ENCODE data around the gene SPPL3.

Gene SPPL3

DNA sequence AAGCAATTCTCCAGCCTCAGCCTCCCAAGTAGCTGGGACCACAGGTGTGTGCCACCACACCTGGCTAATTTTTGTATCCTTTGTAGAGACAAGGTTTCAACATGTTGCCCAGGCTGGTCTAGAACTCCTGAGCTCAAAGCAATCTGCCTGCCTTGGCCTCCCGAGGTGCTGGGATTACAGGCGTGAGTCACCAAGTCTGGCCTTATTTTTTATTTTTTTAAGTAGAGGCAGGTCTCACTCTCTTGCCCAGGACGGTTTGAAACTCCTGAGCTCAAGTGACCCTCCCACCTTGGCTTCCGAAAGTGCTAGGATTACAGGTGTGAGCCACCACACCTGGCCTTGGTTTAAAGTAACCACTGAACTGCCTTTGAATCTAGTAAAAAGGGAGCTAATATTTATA lies 56.8 kb downstream of the SPPL3 start:
- TF ChIP-seq SPI1 (IDR thresholded peaks at IDR 0.05; ENCODE audit: borderline replicate concordance, low read depth), result no peak
- TF ChIP-seq, protein P1, sequence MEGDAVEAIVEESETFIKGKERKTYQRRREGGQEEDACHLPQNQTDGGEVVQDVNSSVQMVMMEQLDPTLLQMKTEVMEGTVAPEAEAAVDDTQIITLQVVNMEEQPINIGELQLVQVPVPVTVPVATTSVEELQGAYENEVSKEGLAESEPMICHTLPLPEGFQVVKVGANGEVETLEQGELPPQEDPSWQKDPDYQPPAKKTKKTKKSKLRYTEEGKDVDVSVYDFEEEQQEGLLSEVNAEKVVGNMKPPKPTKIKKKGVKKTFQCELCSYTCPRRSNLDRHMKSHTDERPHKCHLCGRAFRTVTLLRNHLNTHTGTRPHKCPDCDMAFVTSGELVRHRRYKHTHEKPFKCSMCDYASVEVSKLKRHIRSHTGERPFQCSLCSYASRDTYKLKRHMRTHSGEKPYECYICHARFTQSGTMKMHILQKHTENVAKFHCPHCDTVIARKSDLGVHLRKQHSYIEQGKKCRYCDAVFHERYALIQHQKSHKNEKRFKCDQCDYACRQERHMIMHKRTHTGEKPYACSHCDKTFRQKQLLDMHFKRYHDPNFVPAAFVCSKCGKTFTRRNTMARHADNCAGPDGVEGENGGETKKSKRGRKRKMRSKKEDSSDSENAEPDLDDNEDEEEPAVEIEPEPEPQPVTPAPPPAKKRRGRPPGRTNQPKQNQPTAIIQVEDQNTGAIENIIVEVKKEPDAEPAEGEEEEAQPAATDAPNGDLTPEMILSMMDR (IDR thresholded peaks at IDR 0.05; ENCODE audit: insufficient read depth, low read length), result no peak
- TF ChIP-seq, protein P2, sequence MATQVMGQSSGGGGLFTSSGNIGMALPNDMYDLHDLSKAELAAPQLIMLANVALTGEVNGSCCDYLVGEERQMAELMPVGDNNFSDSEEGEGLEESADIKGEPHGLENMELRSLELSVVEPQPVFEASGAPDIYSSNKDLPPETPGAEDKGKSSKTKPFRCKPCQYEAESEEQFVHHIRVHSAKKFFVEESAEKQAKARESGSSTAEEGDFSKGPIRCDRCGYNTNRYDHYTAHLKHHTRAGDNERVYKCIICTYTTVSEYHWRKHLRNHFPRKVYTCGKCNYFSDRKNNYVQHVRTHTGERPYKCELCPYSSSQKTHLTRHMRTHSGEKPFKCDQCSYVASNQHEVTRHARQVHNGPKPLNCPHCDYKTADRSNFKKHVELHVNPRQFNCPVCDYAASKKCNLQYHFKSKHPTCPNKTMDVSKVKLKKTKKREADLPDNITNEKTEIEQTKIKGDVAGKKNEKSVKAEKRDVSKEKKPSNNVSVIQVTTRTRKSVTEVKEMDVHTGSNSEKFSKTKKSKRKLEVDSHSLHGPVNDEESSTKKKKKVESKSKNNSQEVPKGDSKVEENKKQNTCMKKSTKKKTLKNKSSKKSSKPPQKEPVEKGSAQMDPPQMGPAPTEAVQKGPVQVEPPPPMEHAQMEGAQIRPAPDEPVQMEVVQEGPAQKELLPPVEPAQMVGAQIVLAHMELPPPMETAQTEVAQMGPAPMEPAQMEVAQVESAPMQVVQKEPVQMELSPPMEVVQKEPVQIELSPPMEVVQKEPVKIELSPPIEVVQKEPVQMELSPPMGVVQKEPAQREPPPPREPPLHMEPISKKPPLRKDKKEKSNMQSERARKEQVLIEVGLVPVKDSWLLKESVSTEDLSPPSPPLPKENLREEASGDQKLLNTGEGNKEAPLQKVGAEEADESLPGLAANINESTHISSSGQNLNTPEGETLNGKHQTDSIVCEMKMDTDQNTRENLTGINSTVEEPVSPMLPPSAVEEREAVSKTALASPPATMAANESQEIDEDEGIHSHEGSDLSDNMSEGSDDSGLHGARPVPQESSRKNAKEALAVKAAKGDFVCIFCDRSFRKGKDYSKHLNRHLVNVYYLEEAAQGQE (IDR thresholded peaks at IDR 0.05; ENCODE audit: insufficient replicate concordance, low read depth), result no peak
- Histone ChIP-seq H3K27me3 (ENCODE audit: insufficient read depth, poor library complexity, severe bottlenecking) (no peaks in the 10 kb centered on the region), H3K27ac (replicated peaks) (no peak overlapping the region), H3K4me3 (replicated peaks; ENCODE audit: insufficient read depth, low read length) (no peak overlapping the region)
- DNase-seq (ENCODE audit: low read depth in 1 of 2, low spot score in 1 of 2), result no peak

DNA sequence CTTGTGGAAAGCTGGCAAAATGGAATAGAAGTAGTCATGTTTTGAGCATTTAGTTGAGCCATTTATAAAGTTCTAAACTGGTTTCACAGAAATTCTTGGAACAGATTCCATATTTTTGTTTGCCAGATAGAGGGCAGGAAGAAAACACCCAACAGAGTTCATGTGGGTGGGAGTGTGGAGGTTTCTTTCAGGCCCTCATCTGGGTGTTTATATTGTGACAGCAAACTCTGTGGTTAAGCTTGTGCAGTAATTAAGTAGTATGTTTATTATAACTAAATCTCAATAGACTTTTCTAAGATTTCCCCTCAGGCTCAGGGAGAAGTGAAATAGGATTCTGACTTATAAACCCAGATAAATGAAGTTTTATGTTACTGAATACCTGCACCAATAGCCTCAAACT lies 57.4 kb downstream of the SPPL3 start:
- Histone ChIP-seq H3K27ac (replicated peaks) (no peak overlapping the region), H3K4me3 (replicated peaks; ENCODE audit: insufficient read depth, low read length) (no peak overlapping the region), H3K27me3 (ENCODE audit: insufficient read depth, poor library complexity, severe bottlenecking) (no peaks in the 10 kb centered on the region)
- TF ChIP-seq, protein P2 (IDR thresholded peaks at IDR 0.05; ENCODE audit: insufficient replicate concordance, low read depth), result no peak
- TF ChIP-seq GABPA (IDR thresholded peaks at IDR 0.05; ENCODE audit: low read depth) (no peak), SPI1 (IDR thresholded peaks at IDR 0.05; ENCODE audit: borderline replicate concordance, low read depth) (no peak), POLR2AphosphoS5 (IDR thresholded peaks at IDR 0.05; ENCODE audit: low read depth) (no peak)
- TF ChIP-seq, protein P1 (IDR thresholded peaks at IDR 0.05; ENCODE audit: insufficient read depth, low read length), result no peak
- DNase-seq (ENCODE audit: low read depth in 1 of 2, low spot score in 1 of 2), result no peak

DNA sequence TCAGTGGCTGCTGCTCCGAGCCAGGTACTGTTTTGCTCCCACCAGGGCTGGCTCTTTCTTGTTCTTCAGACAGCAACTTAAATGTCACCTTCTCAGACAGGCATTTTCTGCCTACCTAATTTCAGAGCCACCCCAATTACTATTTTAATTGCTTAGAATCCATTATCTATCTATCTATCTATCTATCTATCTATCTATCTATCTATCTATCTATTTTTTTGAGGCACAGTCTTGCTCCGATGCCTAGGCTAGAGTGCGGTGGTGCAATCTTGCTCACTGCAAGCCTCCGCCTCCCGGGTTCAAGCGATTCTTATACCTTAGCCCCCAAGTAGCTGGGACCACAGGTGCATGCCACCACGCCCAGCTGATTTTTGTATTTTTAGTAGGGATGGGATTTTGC lies 58.5 kb downstream of the SPPL3 start:
- DNase-seq (ENCODE audit: low read depth in 1 of 2, low spot score in 1 of 2), result no peak
- no peak overlapping the region for H3K27ac ChIP-seq (replicated peaks)
- H3K4me3 ChIP-seq (replicated peaks; ENCODE audit: insufficient read depth, low read length), result no peak overlapping the region
- H3K27me3 ChIP-seq (ENCODE audit: insufficient read depth, poor library complexity, severe bottlenecking), result no peaks in the 10 kb centered on the region
- TF ChIP-seq SPI1 (IDR thresholded peaks at IDR 0.05; ENCODE audit: borderline replicate concordance, low read depth) (no peak), GABPA (IDR thresholded peaks at IDR 0.05; ENCODE audit: low read depth) (no peak), POLR2AphosphoS5 (IDR thresholded peaks at IDR 0.05; ENCODE audit: low read depth) (no peak)
- TF ChIP-seq, protein P1 (IDR thresholded peaks at IDR 0.05; ENCODE audit: insufficient read depth, low read length), result no peak
- TF ChIP-seq, protein P2 (IDR thresholded peaks at IDR 0.05; ENCODE audit: insufficient replicate concordance, low read depth), result no peak

Measured in HL-60 (cell line).